HG03159 (cell line): ENCODE results near the gene KLHL2.
"Not testable (repeated sequence)": the region's sequence is repeated elsewhere in the genome, so short reads cannot be mapped to it uniquely, and the experiment has no call there.

Experiments
- ATAC-seq: cut with Tn5 transposase; IDR thresholded peaks from one replicate; pipeline ENCODE4 v1.9.1; 2021; ENCODE audit warnings: mild to moderate bottlenecking, moderate library complexity; ENCODE audit not compliant: unreplicated experiment

KLHL2 gene

DNA sequence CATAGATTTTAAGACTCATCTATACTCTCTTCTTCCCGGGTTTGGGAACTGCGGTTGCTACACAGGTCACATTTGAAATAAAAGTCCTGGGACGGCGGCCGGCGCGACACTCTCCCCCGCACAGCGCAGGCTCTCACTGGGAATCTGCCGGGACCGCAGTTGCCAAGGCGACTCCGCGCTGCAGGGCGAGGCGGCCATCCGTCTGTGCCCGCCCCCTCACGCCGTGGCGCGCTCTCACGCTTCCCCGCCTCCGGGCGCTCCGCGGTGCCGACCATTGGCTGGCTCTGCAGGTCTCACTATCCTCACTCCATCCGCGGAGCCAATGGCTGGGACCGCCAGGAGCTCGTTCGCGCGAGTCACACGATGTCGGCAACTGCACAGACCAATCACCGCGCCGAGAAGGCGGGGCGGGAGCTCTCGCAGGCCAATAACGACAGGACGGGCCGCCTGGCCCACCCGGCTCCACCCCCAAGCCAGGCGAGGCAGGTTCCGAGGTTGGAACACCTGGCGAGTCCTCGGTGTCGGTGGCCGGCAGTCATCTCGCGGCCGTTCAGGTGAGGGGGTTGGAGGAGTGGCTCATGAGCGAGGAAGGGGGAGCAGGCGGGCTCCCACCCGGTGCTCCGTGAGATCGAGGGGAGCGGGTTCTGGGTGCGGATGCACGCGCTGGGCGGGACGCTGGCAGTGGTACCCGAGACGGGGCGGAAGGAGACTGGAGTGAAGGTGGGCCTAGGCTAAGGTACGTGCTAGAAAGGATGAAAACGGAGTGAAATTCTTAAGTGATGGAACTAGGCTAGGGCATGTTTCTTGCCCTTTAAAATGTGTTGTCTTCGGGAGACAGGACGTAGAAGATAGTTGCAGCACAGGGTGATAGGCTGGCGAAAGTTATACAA is 120.1 kb downstream of the KLHL2 start, which contains the start of gene MSMO1:
Gene MSMO1 (plus strand): TSS at position 459 of the 890 bp plus-strand sequence. CDS start 5,702 bp downstream, outside the sequence.
- ATAC-seq: peak; percentile 98

DNA sequence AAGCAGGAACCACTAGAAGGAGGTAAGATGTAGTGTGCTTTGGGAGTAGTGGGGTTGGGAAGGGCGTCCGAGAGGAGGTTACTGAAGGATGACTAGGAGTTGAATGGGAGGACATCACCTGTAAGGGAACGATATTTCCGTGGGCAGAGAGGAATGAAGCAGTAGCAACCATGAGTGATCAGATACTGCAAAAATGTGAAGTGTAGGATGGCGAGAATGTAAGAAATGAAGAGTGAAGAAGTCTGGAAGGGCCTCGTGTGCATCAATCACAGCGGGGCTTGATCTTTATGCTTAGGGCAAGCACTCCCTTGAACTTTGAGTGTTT is 120.7 kb downstream of the KLHL2 start:
- ATAC-seq: peak; percentile 0

DNA sequence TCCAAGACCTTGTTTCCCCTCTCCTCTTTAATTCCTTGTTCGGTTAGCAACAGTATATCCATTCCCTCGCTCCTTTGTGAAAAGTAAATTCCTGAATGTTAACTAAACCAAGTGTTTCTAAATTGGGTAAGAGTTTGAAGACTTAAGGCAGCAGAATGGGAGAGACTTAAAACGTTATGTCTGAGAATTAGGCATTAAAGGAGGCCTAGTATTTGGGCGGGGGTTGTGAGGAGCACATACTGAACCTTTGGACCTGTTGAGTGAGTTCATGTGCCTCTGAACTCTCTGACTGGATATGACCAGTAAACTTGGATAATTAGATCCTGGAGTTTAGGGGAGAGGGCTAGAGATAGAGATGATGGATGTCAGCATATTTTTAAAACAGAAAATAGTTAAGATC is 121.3 kb downstream of the KLHL2 start:
- no peak for ATAC-seq

DNA sequence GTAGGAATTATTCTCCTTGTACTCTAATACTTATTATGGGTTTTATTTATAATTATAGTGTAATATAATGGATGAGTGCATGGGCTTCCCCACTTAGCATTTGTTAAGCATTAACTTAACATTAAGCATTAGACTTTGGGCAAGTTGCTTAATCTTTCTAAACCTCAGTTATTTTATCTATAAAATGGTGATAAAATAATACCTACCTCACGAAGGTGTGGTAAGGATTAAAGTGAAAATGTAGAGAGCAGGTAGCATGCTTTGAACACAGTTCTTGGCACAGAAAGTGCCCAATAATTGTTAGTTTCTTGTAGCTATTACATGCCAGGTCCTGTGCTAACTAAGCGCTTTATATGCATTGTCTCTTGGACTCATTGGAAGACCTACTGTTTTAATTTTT is 122.7 kb downstream of the KLHL2 start:
- ATAC-seq: no peak

DNA sequence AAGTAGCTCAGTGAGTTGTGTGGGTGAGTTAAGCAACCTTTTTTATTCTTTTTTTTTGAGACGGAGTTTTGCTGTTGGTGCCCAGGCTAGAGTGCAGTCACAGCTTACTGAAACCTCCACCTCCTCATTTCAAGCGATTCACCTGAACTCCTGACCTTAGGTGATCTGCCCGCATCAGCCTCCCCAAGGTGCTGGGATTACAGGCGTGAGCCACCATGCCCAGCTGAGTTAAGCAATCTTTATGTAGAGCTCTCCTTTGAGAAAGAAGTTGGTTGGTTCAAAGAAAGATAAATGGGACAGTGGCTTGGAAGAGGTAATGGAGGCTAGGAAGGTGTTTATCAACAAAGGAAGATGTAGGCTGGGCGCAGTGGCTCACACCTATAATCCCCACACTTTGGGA is 123.3 kb downstream of the KLHL2 start:
- ATAC-seq: no peak

DNA sequence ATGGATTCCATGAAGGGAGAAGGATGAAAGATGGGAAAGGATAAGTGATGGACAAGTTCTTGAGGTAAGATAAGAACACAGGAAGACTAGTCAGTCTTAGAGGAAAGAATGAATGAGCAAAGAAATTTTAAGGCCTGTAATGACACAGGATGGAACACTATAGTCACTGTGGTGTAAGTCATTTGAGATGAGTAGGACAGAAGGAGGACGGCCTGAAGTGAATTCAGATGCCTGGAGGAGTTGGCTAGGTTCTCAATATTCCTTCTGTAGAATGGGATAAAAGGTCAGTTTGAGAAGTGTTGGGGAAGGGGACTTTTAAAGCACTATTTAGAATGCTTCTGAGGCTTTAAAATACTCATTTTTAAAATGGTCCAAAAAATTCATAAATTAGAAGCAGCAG is 124.0 kb downstream of the KLHL2 start:
- no peak for ATAC-seq

DNA sequence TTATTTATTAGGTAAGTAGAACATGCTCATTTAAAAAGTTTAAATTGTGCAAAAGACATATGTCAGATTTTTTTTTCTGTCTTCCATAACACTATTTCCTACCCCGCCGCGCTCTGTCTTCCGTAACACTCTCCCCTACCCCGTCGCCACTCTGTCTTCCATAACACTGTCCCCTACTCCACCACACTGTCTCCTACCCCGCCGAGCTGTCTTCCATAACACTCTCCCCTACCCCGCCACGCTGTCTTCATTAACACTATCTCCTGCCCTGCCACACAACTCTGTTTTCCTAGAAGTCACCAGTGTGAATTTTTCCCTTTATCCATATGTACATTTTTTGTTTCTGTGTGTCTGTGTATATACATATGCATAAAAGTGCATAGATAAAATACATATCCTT is 124.5 kb downstream of the KLHL2 start:
- ATAC-seq: no peak

DNA sequence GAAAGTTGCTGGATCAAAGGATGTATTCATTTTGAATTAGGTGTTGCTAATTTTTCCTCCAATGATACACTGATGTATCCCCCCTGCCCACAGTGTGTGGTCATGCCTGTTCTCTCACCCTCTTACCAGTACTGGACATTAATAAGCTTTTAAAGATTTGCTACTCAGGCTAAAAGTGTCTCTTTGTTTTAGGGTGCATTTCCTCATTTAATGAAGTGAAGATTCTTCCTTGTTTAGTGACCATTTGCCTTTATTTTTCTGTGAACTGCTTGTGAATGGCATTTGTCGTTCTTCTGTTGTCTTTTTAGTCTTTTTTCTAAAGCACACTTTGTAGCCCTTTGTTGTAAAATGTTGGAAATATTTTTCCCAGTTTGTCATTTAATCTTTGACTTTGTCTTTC is 125.1 kb downstream of the KLHL2 start:
- ATAC-seq: no peak

DNA sequence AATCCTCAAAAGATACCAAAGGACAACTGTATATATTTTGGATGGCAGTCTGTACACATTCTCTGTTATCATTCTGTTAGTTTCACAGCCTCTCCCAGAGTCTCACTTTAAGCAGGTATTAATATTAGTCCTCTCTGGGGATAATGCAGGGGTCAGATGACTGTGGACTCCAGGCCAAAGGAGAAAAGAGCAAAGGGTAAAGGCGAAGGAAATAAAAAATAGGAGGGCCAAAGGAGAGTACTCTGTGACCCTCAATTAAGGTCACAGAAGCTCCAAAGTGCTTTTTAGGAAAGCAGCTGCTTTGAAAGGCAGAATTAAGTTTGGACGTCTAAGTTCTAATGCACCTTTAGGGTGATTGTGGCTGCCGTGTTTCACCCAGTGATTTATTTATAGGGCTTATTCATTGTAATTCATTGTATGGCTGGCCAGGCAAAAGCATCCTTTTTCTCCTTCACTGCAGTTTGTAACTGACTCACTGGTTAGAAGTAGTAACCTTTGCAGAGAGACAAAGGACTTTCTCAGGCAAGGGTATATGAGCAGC is 127.9 kb downstream of the KLHL2 start:
- no peak for ATAC-seq

DNA sequence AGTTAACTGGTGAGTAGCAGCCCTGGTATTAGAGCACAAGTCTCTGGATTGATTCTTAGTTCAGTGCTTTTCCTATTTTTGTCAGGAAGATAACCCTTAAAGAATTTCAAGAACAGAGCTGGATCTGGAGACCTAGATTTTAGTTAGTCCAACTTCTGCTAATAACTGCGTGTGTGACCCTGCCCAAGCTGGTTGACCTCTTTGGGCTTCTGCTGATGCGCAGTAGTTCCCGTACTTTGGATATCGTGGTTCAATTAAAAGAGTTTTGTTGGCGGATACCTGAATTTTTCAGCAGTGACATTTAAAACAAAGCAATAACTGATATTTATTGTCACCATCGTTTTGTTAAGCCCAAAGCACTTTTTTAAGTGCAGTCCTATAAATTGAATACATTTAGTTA is 129.4 kb downstream of the KLHL2 start:
- ATAC-seq: no peak

DNA sequence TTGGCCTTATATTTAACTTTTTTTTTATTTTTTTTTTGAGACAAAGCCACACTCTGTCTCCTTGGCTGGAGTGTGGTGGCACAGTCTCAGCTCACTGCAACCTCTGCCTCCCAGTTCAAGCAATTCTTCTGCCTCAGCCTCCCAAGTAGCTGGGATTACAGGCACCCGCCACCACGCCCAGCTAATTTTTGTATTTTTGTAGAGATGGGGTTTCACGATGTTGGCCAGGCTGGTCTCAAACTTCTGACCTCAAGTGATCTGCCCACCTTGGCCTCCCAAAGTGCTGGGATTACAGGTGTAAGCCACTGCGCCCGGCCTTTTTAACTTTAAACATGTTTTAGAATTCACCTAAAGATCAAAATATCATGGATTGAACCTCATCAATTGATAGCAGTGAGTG is 135.0 kb downstream of the KLHL2 start:
- ATAC-seq: not testable (repeated sequence)

DNA sequence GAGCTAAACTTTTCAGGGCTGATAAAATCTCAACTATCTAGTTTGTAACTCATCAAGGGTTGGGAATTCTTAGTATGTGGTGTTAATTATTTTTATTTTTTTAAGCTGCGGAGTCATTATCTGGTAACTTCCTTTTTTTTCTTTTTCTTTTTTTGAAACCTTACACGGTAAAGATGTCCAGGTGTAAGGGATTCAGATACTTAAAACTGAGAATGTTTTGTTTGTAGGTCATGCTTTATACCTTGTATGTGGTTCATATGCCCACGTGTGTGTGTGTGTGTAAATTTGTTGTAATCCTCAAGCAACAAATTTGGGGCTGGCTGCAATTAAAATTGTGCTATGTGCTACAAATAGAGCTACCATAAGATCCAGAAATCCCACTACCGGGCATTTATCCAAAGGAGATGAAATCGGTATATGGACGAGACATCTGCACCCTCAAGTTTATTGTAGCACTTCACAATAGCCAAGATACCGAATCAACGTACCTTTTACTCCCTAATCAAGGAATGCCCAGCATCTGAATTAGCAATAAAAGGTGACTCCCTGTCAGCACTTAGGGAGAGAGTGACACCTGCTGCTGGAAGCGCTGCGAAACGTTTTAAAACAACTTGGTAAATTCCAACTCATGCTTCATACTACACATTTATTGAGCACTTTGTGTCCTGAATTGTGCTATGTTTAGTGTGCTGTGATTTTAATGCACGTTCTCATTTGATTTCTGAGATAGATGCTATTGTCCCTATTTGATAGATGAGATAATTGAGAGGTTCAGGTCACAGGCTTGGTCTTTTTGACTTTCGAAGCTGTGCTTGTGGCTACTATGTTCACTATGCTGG is 136.2 kb downstream of the KLHL2 start:
- no peak for ATAC-seq

DNA sequence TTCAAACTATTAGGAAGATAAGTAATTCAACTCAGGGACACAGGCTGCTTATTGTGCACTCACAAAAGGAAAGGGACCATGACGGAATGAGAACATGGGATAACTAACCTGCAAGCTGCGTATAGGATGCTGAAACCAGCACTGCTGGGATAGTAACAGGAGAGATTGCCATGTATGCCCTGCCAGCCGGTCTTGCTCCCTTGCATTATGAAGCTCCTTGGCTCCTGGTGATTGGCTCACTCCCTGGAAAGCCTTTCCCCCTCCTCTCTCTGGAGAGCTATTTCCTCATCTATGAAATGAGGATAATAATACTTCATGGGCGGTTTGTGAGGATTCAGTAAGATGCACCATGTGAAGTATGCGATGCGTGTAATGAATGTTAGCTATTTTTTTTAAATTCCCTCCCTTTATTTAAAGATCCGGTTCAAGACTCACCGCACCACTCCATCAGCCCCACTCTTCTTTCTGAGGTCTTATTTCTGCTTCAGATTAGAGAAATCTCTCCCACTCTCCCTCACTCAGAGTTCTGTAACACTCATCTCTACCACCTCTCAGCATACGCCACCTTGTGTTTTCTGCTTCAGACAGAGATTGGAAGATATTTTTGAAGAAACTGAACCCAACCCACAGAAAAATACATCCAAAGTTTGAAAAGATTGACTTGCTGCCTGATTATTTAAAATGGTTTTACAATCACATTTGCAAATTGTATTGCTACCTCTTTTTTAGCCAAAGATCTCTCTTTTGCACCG is 138.5 kb downstream of the KLHL2 start:
- ATAC-seq: no peak

DNA sequence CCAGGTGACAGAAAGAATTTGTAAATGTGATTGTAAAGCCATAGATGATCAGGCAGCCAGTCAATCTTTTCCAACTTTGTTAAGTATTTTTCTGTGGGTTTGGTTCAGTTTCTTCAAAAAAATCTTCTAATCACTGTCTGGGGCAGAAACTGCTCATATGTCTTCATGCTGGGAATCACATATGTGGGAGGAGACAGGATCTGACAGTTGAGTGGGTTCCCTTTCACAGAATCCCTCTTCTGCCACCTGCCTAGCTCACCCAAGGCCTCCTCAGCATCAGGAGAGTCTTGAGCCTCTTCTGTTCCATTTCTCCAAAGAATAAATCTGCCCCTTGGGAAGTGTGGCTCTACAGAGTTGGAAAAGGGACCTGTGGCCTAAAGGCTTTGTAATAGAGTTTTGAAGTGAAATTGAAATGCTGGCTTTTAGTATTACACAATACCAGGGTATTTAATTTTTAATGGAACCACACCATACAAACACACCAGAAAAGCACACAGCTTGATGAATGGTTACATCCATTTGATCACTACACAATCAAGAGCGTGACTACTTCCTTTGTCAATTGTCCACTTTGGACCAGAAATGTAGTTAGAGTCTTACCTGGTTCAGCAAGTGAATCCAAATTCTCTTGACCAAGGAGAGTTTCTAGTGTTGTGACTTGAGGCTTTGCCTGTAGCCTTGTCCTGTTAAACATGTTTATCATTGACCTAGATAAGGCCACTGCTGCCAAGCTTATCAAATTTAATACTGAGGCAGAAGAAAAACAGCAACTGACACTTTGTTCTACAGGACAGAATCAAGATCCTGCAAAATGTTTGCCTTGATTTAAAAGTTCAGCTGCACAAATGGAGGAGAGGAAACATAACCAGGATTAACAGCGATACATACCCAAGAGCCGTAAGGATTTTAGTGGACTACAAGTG is 140.5 kb downstream of the KLHL2 start:
- no peak for ATAC-seq

DNA sequence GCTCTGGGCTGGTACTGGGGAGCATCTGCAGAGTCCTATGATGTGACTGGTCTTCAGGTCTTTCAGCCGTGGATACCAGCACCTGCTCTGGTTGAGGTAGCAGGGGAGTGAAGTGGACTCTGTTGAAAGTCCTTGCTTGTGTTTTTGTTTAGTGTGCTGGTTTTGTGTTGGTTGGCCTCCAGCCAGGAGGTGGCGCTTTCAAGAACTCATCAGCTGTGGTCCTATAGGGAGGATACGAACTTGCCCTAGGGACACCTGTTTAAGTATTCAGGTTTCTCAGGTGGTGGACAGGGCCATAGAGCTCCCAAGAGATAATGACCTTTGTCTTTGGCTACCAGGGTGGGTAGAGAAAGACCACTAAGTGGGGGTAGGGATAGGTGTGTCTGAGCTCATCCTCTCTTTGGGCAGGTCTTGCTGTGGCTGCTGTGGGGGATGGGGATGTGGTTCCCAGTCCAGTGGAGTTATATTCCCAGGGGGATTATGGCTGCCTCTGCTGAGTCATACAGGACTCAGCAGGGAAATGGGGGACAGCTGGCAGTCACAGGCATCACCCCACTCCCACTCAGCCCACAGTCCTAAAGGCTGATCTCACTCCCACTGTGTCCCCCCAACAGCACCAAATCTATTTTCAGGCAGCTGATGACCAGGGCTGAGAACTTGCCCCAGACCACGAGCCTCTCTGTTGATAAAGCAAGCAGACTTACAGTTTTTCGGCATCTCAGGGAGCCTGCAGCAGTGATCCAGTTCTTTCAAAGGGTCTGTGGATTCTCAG is 144.2 kb downstream of the KLHL2 start:
- ATAC-seq: no peak

DNA sequence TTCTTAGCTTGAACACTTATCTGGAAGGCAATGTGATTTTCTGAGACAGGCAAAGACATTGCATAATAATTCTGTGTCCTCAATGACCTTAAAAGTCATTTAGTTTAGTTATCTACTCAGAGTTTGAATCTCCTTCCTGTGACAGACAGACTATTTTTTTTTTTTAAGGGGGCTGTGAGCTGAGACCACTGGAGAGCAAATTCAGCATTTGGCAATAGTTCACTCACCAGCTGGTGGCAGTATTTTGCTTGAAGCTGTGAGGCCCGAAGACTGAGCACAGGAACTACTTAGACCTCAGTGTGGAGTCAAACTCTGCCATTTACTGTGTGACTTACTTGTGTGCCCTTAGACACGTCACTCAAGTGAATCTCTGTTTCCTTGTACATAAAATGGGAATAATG is 148.5 kb downstream of the KLHL2 start:
- ATAC-seq: peak; percentile 62

DNA sequence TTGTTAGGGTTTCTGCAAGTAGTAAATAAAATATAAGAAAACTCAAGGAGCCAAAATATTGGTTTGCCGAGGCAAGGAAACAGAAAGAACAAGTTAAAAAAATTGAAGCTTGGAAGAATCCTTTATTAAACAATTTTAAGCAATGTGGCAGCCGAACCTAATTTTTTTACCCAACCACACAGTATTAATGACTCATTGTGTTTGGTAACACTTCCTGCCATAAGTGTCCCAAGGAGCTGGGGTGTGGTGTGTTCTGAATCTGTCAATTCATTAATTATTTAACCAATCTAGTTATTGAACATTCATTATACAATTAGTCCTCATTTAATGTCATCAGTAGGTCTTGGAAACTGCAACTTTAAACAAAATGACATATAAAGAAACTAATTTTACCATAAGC is 152.1 kb downstream of the KLHL2 start:
- ATAC-seq: no peak

DNA sequence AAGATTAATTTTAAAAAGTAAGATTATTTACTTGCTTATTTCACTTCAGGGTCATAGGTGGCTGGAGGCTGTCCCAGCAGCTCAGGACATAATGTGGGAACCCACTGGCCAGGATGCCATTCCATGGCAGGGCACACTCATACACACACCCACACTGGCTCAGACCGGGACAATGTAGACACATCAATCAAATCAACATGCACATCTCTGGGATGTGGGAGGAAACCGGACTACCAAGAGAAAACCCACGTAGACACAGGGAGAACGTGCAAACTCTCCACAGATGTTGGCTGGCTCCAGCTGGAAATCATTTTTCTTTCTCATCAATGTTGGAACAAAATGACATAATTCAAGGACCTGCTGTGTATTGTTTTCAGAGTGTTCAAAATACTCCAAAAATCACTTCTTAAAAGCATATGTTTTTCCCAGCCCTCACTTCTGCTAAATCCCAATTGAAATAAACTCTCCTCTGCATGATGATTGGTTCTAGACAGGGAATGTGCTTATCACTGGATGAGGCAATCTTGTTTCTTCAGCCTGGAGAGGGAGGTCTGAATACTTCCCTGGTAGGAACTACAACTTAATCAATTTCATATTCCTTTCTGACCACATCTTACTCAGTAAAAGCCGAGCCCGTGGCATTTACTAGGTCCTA is 152.8 kb downstream of the KLHL2 start:
- no peak for ATAC-seq
